Iris pigment epithelial cell (primary cell): ENCODE results near the gene KCNQ1.

Experiments
- DNase-seq: peaks from one replicate; pipeline ENCODE4 v3.0.0-alpha.2; 2011; ENCODE audit warnings: low read depth

KCNQ1 gene

DNA sequence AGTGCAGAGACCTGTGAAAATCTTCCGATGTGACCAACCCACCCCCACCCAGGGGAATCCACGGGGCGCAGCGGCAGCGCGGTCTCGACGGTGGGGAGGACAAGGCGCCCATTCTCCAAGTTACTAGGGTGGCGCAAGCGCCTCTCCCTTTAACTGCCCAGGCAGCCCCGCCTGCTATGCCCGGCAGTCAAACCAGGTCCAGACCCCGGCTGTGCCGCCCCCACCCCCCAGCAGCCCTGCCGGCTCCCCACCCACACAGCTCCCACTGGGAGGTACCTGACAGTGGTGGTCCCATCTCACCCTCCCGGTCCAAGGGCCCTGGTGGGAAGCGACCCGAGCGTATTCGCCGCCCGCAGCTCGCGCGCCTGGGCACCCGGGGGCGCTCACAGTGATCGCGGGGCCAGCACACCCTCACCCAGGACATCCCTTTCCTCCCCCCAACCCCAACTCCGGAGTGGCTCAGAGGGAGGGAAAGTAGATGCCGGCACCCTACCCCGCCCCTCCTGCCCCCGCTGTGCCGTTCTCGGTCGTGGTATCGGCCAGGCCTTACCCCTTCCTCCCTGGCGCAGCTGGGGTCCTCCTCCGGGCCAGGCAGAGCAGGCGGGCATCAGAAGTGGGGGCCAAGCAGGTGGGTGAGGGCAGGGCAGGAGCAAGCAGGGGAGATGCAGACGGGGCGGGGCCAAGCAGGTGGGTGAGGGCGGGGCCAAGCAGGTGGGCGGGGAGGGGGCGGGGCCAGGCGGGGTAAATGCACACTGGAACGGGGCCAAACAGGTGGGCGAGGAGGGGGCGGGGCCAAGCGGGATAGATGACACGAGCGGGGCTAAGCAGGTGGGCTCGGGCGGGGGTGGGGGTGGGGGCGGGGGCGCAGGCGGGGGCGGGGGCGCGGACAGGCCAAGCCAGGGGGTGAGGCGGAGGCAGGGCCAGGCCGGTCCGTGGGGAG lies 657 bp upstream of the KCNQ1 start, which contains the start of gene TRPM5:
TSS of gene TRPM5 (minus strand) at position 634 of the 940 bp plus-strand sequence. CDS start 21,478 bp downstream, outside the sequence.
- no peak for DNase-seq

DNA sequence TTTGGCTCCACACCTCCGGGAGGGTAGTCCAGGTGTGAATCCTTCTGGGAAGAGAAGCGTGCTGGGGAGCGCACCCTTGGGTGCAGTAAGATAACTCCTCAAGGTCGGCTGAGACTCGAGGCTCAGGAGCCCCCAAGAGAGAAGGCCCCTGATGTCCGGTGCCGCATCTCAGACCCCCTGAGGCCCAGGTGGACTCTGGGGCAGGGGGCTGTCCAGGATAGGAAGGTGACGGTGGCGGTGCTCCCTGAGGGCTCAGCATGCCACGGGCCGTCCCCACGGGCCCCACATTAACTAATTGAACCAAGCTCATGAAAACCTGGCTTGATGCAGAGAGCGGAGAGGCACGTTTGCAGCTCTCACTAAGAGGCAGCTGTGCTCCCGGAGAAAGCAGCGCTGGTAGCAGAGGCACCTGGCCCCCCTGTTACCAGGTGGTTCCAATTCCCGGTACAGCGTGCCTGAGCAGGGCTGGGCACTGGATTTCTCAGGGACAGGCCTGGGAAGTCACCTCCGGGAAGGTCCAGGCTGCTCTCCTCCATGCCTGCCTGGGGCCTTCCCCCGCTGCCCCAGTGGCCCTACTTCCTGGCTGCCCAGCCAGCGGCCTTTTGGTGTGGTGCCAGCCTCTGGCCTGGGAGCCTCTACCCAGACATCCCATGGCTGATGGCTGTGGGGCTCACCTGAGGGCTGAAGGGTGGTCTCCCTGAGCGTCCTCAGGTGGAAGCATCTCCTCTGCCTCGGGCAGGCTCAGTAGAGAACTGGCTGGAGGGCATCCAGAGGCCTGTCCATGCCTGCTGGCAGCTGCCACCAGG lies 1.1 kb downstream of the KCNQ1 start:
- DNase-seq, result no peak

- DNase-seq, result no peak
Observed at GRCh38 chr11:2446590-2447252, 1.9 kb downstream of the KCNQ1 start.

DNA sequence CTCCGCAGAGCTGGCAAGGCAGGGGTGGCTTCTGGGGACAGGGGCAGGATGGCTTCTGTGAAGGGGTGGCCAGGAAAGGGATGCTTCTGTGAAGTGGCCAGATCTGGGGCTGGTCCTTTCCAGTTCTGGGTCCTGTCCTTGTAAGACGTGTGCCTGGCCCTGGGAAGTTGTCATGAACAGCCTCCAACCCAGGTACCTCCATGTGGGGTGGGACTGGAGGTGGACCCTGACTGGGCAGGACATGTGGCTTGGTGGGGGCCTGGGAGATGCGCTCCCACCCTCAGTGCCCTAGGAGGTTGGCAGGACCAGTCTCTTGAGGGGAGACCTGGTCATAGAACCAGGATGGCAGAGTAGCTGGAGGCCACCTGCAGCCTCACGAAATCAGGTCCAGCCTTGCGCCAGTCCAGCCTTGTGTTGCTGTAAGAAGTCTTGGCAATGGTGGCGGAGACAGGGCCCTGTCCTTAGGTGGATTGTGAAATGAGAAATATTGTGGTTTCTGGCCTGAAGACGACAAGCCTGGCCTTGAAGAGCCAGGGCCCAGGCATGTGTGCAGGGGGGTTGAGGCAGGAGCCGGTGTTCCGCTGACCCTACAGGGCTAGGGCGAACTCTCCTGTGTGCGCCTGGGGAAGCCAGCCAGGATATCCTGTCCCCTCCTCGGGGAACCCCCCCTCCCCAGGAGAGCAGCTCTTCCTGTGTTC lies 2.6 kb downstream of the KCNQ1 start:
- DNase-seq, result no peak

DNA sequence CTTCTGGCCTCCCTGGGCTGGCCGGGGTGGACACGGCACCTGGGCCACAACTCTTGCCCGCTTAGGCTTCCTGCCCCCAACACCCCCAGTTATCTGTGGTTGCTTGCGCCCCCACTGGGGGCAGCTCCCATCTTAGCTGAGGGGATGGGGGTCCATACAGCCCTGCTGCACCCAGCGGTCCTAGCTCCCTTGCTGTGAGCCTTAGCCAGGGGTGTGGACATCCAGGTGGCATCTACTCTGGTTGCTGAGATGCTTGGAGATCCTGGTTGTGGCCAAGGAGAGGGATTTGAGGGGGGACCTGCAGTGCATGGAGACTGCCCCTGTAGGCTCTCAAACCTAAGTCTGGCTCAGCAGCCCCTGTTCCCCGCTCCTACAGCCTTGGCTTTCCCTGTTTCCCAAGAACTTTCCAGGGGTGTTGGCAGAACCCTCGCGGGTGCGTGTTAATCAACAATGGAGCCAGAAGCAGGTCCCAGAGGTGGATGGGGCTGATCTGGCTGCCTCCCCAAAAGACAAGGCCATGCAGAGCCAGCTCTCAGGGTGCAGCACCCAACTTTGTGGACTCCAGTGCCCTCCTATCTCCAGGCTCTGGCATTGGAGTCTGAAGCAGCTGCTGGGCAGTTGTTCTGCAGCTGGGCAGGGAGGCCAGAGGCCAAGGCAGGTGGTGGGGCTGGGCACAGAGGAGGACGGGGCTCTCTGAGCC lies 3.3 kb downstream of the KCNQ1 start:
- no peak for DNase-seq

DNA sequence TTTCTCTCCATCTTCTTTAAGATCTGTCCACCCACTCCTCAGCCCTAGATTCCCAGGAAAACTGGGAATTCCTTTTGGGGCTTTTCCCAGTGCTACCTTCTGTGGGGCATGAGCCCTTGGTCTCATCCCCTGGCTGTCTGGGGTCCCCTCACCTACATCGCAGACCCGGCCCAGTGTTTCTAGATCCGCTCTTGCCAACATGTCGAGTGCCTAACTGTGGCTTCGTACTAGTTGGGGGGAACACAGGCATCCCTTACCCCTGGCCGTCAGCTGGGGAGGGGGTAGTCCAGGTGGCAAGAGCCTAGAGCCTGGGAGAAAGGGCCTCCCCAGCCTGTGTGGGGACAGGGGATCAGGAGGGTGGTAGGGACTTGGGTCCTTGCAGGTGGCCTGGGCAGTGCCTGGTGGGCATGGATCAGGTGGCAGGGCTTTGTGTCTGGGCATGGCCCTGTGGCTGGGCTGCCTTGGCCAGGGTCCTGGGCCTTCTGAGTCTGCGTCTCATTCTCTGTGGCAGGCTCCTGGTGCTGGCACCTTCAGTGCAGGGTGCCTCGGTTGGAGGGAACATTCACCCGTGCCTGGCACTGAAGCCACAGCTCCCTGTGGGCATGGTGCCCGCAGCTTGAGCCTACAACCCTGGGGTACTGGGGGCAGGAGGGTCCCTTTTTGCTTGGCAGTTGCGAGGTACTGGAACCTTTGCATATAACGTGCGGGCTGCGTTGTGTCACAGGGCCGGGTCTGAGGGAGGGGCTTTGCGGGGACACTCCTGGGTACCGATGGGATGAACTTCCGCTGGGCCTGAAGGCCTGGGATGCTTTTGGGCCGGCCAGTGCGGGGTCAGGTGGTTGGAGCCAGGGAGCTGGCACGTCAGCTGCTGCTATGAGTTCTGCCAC lies 4.1 kb downstream of the KCNQ1 start:
- DNase-seq, result no peak

- no peak for DNase-seq
Observed at GRCh38 chr11:2449548-2450320, 4.9 kb downstream of the KCNQ1 start.

DNA sequence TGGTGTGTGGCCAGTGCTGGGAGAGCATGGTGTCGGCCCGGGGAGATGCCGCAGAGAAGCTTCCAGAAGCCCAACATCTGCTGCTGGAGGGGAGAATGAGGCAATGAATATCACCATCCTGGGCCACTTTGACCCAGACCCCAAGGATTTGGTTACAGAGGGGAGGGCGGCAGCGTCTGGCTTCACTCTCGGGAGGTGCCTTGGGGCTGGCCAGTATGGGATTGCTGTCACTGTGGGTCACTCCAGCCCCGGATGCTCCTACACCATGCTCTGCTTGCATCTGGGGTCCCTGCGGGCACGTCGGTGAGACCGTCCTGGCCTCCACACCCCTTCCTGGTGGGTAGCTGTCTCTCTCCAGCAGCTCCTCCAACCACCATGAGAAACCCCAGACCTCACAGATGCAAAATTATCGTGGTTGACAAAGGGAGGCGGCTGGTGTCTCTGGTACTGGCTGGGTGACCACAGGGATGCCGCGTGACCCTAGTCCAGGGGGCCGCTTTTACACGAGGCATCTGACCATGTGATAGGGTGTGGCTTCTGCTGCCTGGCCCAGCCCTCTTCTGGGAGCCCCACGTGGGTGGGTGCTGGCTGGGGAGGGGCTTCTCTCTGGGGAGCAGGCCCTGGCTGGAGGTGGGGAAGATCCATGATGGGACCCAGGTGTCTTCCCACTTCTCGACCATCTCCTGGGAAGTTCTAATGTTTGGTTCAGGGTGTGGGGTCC lies 5.7 kb downstream of the KCNQ1 start:
- no peak for DNase-seq

DNA sequence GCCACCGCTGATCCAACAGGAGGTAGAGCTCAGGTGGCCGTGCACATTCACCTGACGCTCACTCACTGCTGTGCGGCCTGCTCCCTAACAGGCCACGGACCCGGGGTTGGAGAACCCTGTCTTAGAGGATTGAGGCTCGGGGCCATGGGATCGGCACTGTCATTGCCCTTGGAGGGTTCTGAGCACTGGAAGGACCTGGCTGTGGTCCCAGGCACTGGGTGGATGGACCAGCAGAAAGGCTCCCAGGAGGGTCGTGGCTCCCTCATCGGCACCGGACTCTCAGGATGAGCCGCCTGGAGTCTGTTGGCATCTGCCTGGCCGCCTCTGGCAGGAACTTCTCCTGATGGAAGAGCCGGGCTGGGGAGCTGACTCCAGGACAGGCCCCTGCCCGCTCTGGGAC lies 6.5 kb downstream of the KCNQ1 start:
- DNase-seq, result no peak

DNA sequence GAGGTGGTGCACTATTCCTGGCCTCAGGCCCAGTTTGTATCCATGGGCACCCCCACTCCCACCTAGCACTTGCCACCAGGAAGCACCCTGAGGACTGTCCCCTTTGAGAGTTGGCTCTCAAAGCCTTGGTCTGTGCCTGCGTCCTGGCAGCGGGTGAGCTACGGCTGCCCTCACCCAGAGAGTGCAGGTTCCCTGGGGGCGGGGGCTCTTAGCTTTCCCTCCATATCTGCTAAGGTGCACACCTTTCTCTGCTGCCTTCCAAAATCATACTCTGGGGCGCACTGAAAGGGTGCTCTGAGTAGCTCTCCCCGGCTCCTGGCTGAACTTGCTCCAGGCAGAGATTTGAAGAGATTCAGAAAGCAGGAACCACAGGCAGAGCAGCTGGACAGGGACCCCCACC lies 7.1 kb downstream of the KCNQ1 start:
- DNase-seq, result no peak

DNA sequence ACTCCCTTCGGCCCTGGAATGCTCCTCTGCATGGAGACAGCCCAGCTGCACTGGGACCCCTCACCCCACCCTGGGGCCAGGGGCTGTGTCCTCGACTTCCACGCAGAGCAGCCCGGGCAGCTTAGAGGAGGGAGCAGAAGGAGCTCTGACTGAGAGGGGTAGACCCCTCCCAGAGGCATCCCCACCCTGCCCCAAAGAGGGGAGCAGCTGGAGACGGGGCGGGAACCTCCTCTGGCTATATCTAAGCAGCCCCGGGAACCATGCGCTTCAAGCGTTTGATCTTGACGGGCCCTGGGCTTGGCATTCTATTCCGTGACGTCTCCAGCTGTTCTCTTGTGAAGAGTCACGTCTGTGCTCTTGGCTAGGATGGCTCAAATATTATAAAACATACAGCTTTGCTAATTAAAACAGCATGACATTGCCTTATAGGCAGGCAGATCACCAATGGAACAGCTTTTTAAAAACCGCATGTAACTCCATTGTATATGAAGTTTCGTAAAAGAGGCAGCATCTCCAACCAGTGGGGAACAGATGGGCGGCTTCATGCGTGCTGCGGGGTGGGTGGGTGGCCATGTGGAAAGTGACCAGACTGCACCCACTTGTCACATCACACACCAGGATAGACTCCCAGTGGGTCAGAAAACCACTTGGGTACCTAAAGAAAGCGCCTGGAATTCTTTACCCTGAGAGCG lies 7.7 kb downstream of the KCNQ1 start:
- DNase-seq, result no peak

DNA sequence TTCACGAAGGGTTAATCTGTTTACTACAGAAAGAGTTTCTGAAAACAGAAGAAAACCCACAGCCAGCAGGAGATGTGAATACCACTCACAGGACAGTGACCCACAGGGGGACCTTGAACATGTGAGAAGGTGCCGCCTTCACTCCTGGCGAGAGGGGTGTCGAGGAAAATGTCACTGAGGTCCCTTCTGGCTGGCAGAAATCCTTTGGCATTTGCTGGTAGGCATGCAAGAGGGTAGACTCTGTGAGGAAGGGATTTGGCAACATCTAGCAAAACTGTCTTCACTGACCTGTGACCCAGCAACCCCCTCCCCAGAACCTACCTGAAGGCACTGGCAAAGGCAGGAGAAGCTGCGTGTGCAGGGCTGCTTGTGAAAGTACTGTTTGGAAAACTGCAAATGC lies 8.6 kb downstream of the KCNQ1 start:
- DNase-seq, result no peak

DNA sequence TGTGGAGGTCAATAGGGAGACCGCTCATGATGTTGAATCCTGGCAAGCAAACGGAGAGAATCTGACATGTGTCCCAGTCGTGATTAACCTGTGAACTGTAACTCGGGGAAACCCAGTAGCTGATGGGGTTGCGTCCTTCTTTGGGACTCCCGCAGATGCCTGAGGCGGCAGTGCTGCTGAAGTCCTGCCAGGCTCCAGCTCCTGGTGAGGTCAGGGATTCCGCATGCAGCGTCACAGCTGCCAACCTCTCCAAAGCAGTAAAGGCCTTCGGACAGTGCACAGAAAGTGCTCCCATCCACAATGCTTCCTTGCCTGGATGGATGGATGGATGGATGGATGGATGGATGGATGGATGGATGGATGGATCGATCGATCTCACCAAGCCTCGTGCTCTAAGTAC lies 13.5 kb downstream of the KCNQ1 start:
- no peak for DNase-seq

GRCh38 chr11:2459016-2459725 lies 14.4 kb downstream of the KCNQ1 start:
- DNase-seq, result no peak

GRCh38 chr11:2459796-2460531 lies 15.2 kb downstream of the KCNQ1 start:
- DNase-seq, result no peak

DNA sequence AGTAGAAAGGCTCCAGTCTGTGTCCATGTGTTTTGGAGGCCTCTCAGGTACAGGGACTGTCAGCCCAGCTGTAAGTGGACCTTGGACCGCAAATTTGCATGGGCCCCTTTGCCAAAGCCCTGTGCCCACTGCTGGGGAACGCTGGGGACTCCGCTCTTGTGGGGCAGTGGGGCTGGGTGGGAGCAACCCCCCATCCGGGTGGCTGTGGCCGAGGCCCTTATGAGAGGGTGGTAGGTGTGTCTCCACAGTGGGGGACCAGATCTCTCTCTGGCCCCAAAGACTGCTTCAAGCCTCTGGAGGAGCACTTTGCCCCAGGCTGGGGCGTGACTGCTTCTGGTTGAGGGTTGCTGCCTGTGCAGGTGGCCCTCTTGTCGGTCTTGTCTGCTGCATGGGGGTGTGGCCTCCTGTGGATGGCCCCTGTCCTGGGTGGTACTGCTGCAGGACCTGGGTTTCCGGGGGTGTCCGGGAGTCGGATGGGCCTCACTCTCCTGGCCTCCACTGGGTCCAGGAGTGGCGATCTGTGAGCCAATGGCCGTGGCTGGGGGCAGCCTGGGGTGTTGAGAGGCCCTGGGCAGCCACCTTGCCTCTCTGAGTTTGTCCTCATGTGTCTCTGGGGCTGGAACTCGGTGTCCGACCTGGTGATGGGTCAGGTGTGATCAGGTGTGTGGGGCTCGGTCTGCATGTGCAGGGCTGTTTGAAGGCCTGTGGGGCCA lies 15.9 kb downstream of the KCNQ1 start:
- no peak for DNase-seq
